HEK293 (cell line): ENCODE results near the gene TCTN2.

ENCODE experiments used
- CTCF ChIA-PET: fragments of 350-600 bp; formaldehyde crosslinking; extraction: SDS; loops from one replicate; lab custom pipeline; 2021; ENCODE audit warnings: antibody characterized with exemption; lab: Yijun Ruan, JAX
- POLR2A ChIA-PET: fragments of 300-600 bp; formaldehyde crosslinking; extraction: SDS; loops from one replicate; lab custom pipeline; 2020; ENCODE audit warnings: antibody characterized with exemption, inconsistent platforms; lab: Yijun Ruan, JAX
- H3K27ac ChIP-seq: fragments of 200-500 bp; sonication (Bioruptor generic); 2 replicates; pipeline ENCODE4 v1.5.1; 2014; ENCODE audit warnings: low read depth, low read length, control low read depth, inconsistent platforms; ENCODE audit errors: extremely low read depth
- H3K36me3 ChIP-seq, 2 experiments: fragments of 200-500 bp in 1 of 2; sonication (Bioruptor generic) in 1 of 2; 1 replicate in 1 of 2; 2 replicates in 1 of 2; pipeline ENCODE4 v1.5.1; 2014 to 2017; ENCODE audit warnings: inconsistent platforms in 2 of 2, low read length in 2 of 2; ENCODE audit not compliant: control insufficient read depth in 2 of 2, insufficient read depth in 1 of 2
- H3K4me1 ChIP-seq: fragments of 200-500 bp; sonication (Bioruptor generic); 2 replicates; pipeline ENCODE4 v1.5.1; 2014; ENCODE audit warnings: mild to moderate bottlenecking, low read length, inconsistent platforms; ENCODE audit not compliant: control insufficient read depth, insufficient read depth
- H3K4me3 ChIP-seq: 2 replicates; pipeline ENCODE4 v1.5.1; 2011; ENCODE audit warnings: low read depth, mild to moderate bottlenecking, control low read depth, low read length, moderate library complexity
- H3K9me3 ChIP-seq: fragments of 200-500 bp; sonication (Bioruptor generic); 2 replicates; pipeline ENCODE4 v1.5.1; 2014; ENCODE audit warnings: low read depth, low read length, inconsistent platforms; ENCODE audit not compliant: control insufficient read depth, insufficient read depth
- HOXD13 ChIP-seq: sonication (generic); formaldehyde crosslinking; IDR thresholded peaks from 2 replicates; pipeline ENCODE4 v1.8.0; 2022; ENCODE audit warnings: missing genetic modification reagents, borderline replicate concordance
- KLF16 ChIP-seq: fragments of 450-650 bp; formaldehyde crosslinking; IDR thresholded peaks from 2 replicates; pipeline ENCODE4 v1.5.1; 2017; ENCODE audit warnings: missing biosample characterization, missing genetic modification characterization
- MZF1 ChIP-seq: fragments of 450-650 bp; formaldehyde crosslinking; IDR thresholded peaks from 2 replicates; pipeline ENCODE4 v1.5.1; 2017; ENCODE audit warnings: missing biosample characterization, missing genetic modification characterization, borderline replicate concordance
- OSR2 ChIP-seq: fragments of 450-650 bp; formaldehyde crosslinking; IDR thresholded peaks from 2 replicates; pipeline ENCODE4 v1.5.1; 2016; ENCODE audit warnings: missing biosample characterization, missing genetic modification characterization
- PBX3 ChIP-seq: sonication (generic); formaldehyde crosslinking; IDR thresholded peaks from 2 replicates; pipeline ENCODE4 v1.8.1; 2022; ENCODE audit warnings: mild to moderate bottlenecking, moderate library complexity, missing genetic modification reagents
- PRDM1 ChIP-seq: fragments of 450-650 bp; formaldehyde crosslinking; IDR thresholded peaks from 2 replicates; pipeline ENCODE4; 2016; ENCODE audit warnings: missing biosample characterization, missing genetic modification characterization
- SETDB1 ChIP-seq: IDR thresholded peaks from one replicate; pipeline ENCODE4 v1.6.1; 2017; ENCODE audit warnings: mild to moderate bottlenecking, low read length, moderate library complexity, mixed read lengths; ENCODE audit not compliant: insufficient read length
- ZEB2 ChIP-seq: fragments of 450-650 bp; formaldehyde crosslinking; IDR thresholded peaks from 2 replicates; pipeline ENCODE4 v1.5.1; 2016; ENCODE audit warnings: missing biosample characterization, missing genetic modification characterization
- ZNF174 ChIP-seq: fragments of 450-650 bp; formaldehyde crosslinking; IDR thresholded peaks from 2 replicates; pipeline ENCODE4 v1.5.0; 2017; ENCODE audit warnings: missing biosample characterization, mild to moderate bottlenecking, missing genetic modification characterization
- ZNF624 ChIP-seq: fragments of 450-650 bp; formaldehyde crosslinking; IDR thresholded peaks from 2 replicates; pipeline ENCODE4 v1.5.1; 2017; ENCODE audit warnings: missing biosample characterization, missing genetic modification characterization
- TF ChIP-seq, protein P1 (sequence below): fragments of 450-650 bp; formaldehyde crosslinking; conservative IDR thresholded peaks from 2 replicates; pipeline ENCODE4 v1.5.1; 2016; ENCODE audit warnings: low read depth, missing biosample characterization, missing genetic modification characterization
- TF ChIP-seq, protein P2 (sequence below): fragments of 450-650 bp; formaldehyde crosslinking; IDR thresholded peaks from 2 replicates; pipeline ENCODE4 v1.5.1; 2016; ENCODE audit warnings: missing biosample characterization, missing genetic modification characterization
- TF ChIP-seq, protein P3 (sequence below): fragments of 450-650 bp; formaldehyde crosslinking; IDR thresholded peaks from 2 replicates; pipeline ENCODE4 v1.5.1; 2016; ENCODE audit warnings: missing biosample characterization, missing genetic modification characterization

The TCTN2 gene

GRCh38 chr12:123750159-123750656, 79.3 kb downstream of the TCTN2 start:
- POLR2A ChIA-PET = no interaction called here
- Histone ChIP-seq H3K4me1 (no peaks in the 10 kb centered on the region), H3K27ac (no peak overlapping the region), H3K4me3 (no peak overlapping the region), H3K36me3 (peaks cover 39 to 74% of the 10 kb centered on the region in 2 experiments)
- TF ChIP-seq OSR2 (tag by site-specific recombination) (no peak), ZEB2 (tag by site-specific recombination) (no peak), PRDM1 (tag by site-specific recombination) (no peak), ZNF174 (no peak), ZNF624 (tag by site-specific recombination) (no peak), PBX3 (CRISPR knock-in tag) (no peak), HOXD13 (CRISPR knock-in tag) (no peak)
- TF ChIP-seq, protein P1, sequence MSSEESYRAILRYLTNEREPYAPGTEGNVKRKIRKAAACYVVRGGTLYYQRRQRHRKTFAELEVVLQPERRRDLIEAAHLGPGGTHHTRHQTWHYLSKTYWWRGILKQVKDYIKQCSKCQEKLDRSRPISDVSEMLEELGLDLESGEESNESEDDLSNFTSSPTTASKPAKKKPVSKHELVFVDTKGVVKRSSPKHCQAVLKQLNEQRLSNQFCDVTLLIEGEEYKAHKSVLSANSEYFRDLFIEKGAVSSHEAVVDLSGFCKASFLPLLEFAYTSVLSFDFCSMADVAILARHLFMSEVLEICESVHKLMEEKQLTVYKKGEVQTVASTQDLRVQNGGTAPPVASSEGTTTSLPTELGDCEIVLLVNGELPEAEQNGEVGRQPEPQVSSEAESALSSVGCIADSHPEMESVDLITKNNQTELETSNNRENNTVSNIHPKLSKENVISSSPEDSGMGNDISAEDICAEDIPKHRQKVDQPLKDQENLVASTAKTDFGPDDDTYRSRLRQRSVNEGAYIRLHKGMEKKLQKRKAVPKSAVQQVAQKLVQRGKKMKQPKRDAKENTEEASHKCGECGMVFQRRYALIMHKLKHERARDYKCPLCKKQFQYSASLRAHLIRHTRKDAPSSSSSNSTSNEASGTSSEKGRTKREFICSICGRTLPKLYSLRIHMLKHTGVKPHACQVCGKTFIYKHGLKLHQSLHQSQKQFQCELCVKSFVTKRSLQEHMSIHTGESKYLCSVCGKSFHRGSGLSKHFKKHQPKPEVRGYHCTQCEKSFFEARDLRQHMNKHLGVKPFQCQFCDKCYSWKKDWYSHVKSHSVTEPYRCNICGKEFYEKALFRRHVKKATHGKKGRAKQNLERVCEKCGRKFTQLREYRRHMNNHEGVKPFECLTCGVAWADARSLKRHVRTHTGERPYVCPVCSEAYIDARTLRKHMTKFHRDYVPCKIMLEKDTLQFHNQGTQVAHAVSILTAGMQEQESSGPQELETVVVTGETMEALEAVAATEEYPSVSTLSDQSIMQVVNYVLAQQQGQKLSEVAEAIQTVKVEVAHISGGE (tag by site-specific recombination) = no peak
- TF ChIP-seq, protein P2, sequence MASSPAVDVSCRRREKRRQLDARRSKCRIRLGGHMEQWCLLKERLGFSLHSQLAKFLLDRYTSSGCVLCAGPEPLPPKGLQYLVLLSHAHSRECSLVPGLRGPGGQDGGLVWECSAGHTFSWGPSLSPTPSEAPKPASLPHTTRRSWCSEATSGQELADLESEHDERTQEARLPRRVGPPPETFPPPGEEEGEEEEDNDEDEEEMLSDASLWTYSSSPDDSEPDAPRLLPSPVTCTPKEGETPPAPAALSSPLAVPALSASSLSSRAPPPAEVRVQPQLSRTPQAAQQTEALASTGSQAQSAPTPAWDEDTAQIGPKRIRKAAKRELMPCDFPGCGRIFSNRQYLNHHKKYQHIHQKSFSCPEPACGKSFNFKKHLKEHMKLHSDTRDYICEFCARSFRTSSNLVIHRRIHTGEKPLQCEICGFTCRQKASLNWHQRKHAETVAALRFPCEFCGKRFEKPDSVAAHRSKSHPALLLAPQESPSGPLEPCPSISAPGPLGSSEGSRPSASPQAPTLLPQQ (tag by site-specific recombination) = no peak
- TF ChIP-seq, protein P3, sequence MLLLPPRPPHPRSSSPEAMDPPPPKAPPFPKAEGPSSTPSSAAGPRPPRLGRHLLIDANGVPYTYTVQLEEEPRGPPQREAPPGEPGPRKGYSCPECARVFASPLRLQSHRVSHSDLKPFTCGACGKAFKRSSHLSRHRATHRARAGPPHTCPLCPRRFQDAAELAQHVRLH (tag by site-specific recombination) = no peak
- TF ChIP-seq, all 188 proteins: peak for 0
- CTCF ChIA-PET = interaction anchor here (1.0 kb wide), 1 partner anchor 150 kb away, joined by 3 read pairs; no protein-coding TSS in a partner anchor
- H3K9me3 ChIP-seq = no peaks in the 10 kb centered on the region

DNA sequence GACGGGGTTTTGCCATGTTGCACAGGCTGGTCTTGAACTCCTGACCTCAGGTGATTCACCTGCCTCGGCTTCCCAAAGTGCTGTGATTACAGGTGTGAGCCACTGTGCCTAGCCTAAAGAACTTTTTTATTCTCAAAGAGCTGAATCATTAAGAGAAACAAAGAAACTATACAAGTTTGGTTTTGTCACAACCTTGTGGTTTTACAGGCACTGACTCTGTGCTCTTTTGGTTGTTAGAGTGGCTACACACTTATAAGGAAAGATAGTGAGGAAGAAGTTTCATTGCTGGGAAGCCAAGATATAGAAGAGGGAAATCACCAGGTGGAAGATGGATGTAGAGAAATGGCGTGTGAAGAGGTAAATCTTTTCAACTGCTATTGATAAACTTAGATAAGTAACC, 81.1 kb downstream of the TCTN2 start:
- peaks cover 34 to 76% of the 10 kb centered on the region in 2 experiments for H3K36me3 ChIP-seq
- no peak overlapping the region for H3K27ac ChIP-seq
- H3K9me3 ChIP-seq = no peaks in the 10 kb centered on the region
- ChIA-PET POLR2A (no interaction called here), CTCF (interaction anchor here (0.5 kb wide), 1 partner anchor 179 kb away, joined by 4 read pairs; no protein-coding TSS in a partner anchor)
- TF ChIP-seq MZF1 (tag by site-specific recombination) = no peak
- TF ChIP-seq KLF16 = no peak
- no peak overlapping the region for H3K4me3 ChIP-seq
- H3K4me1 ChIP-seq = no peaks in the 10 kb centered on the region

GRCh38 chr12:123754041-123754772, 83.3 kb downstream of the TCTN2 start:
- Histone ChIP-seq H3K27ac (no peak overlapping the region), H3K4me3 (no peak overlapping the region), H3K4me1 (no peaks in the 10 kb centered on the region), H3K36me3 (peaks cover 38 to 55% of the 10 kb centered on the region in 2 experiments), H3K9me3 (no peaks in the 10 kb centered on the region)
- CTCF ChIA-PET = interaction anchor here (0.5 to 1.0 kb wide), 3 partner anchors 28 to 755 kb away, joined by 3 to 4 read pairs (median 4); no protein-coding TSS in a partner anchor
- TF ChIP-seq SETDB1 (no peak), ZNF624 (tag by site-specific recombination) (no peak)
- POLR2A ChIA-PET = no interaction called here
